ENCODE results near the gene ATF7.

DNA sequence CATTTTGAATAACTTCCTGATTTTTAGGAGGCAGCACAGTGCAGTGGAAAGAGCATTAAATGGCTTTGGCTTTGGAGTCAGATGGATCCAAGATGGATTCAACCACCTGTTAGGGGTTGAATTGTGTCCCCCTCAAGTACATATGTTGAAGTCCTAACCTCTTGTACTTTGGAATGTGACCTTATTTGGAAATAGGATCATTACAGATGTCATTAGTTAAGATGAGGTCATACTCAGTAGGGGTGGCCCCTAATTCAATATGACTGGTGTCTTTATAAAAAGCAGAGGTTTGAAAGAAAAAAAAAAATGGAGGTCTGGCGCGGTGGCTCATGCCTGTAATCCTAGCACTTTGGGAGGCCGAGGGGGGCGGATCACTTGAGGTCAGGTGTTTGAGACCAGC, 30.9 kb upstream of the ATF7 start:
- TF ChIP-seq CTCF (IDR thresholded peaks at IDR 0.05): no peak
- no peak for TF ChIP-seq ZFX (IDR thresholded peaks at IDR 0.05; ENCODE audit: borderline replicate concordance)
